HG02678 (cell line): ENCODE measurements around the gene PPP2R3A.
"Not testable (repeated sequence)": the region's sequence is repeated elsewhere in the genome, so short reads cannot be mapped to it uniquely, and the experiment has no call there.

Experiments
- ATAC-seq: cut with Tn5 transposase; IDR thresholded peaks from one replicate; pipeline ENCODE4 v1.9.1; 2021; ENCODE audit warnings: mild to moderate bottlenecking, moderate library complexity; ENCODE audit not compliant: unreplicated experiment

PPP2R3A gene

DNA sequence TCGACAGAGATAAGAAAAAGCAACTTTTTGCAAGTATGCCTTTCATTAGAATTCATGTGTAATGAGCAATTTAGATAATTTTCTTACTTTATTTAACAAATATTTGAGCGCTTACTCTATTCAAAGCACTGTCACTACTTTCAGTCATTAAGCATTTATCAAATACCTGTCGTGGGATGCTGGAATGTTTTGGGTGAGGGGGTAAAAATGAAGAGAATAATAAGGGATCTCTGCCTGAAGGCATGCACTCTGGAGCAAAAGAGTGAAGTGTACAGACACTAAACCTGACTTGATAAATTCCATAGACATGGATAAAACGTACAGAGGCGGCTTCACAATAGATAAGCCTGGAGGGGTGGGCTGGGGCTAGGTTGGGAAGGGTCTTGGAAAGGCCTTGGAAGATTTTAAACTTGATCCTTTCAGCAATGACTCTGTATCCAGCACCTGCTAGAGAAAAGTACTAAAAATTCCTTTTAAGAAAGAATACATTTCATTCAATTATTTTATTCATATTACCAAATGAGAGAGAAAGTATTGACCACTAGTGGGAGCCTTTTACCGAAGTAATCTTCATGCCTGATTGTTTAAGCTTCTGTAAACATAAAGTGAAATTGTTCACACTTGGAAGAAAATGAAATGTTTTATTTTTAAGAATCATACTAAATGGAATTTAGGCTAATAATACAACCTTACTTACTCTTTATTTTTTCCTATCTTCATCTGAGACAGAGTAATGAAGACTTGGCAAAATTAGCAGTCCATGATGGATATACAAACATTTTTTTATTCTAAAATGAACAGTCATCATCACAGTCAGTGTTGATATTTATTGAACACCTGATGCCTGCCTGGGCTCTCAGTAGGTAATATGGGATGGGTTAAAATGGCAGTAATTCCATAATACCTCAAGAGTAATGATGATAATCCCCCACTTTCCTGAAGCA, 113.2 kb downstream of the PPP2R3A start:
- no peak for ATAC-seq

DNA sequence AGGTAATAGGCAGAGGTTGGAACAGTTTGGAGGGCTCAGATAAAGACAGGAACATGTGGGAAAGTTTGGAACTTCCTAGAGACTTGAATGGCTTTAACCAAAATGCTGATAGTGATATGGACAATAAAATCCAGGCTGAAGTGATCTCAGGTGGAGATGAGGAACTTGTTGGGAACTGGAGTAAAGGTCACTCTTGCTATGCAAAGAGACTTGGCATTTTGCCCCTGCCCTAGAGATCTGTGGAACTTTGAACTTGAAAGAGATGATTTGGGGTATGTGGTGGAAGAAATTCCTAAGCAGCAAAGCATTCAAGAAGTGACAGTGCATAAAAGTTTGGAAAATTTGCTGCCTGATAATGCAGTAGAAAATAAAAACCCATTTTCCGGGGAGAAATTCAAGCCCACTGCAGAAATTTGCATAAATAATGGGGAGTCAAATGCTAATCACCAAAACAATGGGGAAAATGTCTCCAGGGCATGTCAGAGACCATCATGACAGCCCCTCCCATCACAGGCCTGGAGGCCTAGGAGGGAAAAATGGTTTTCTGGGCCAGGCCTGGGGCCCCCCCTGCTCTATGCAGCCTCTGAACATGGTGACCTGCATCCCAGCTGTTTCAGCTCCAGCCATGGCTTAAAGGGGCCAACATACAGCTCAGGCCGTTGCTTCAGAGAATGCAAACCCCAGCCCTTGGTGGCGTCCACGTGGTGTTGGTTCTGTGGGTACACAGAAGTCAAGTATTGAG, 118.3 kb downstream of the PPP2R3A start:
- not testable (repeated sequence) for ATAC-seq

GRCh38 chr3:136085067-136085466, 119.5 kb downstream of the PPP2R3A start:
- ATAC-seq = not testable (repeated sequence)

GRCh38 chr3:136093771-136094170, 128.2 kb downstream of the PPP2R3A start:
- no peak for ATAC-seq

- no peak for ATAC-seq
These were observed 139.5 kb downstream of the PPP2R3A start for GRCh38 chr3:136105044-136105443.

DNA sequence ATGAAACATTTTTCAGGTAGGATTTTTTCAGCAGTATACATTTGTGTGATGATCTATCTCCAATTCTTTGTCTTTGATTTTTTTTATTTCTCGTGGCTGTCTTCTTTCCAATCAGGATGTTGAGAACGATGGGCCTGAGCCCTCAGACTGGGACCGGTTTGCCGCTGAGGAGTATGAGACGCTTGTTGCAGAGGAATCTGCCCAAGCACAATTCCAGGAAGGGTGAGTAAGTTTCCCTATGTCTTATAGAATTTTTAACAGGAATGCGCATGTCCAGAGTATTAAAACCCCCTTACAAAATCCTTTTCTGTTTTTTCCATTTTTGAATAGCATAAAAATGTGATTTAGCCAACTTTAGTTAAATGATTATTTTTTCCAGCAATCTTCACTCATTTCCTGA, 140.6 kb downstream of the PPP2R3A start:
- no peak for ATAC-seq

- peak; percentile 97 for ATAC-seq
These were observed 144.0 kb downstream of the PPP2R3A start for GRCh38 chr3:136109499-136109898.

- ATAC-seq = no peak
These were observed 145.0 kb downstream of the PPP2R3A start for GRCh38 chr3:136110481-136110880.

- ATAC-seq = no peak
These were observed 148.9 kb downstream of the PPP2R3A start for GRCh38 chr3:136114421-136114820.

GRCh38 chr3:136119332-136119731, 153.8 kb downstream of the PPP2R3A start:
- not testable (repeated sequence) for ATAC-seq

DNA sequence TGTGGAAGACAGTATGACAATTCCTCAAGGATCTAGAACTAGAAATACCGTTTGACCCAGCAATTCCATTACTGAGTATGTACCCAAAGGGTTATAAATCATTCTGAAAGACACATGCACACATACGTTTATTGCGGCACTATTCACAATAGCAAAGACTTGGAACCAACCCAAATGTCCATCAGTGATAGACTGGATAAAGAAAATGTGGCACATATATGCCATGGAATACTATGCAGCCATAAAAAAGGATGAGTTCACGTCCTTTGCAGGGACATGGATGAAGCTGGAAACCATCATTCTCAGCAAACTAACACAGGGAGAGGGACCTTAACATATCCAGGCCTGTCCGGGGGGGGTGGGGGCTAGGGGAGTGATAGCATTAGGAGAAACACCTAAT, 154.3 kb downstream of the PPP2R3A start:
- ATAC-seq = not testable (repeated sequence)

DNA sequence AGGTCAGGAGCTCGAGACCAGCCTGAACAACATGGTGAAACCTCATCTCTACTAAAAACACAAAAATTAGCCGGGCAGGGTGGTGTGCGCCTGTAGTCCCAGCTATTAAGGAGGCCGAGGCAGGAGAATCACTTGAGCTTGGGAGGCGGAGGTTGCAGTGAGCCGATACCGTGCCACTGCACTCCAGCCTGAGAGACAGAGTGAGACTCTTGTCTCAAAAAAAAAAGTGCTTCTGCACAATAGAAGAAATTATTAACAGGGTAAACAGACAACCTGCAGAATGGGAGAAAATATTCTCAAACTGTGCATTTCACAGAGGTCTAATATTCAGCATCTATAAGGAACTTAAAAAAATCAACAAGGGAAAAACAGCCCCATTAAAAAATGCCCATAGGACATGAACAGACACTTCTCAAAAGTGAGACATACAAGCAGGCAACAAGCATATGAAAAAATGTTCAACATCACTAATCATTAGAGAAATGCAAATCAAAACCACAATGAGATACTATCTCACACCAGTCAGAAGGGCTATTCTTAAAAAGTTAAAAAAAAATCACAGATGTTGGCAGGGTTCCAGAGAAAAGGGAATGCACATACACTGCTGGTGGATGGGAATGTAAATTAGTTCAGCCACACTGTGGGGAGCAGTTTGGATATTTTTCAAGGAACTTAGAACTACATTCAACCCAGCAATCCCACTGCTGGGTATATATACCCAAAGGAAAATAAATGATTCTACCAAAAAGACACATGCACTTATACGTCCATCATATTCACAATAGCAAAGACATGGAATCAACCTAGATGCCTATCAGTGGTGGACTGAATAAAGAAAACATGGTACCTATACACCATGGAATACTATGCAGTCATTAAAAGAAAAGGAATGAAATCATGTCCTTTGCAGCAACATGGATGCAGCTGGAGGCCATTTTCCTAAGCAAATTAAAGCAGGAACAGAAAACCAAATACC, 155.1 kb downstream of the PPP2R3A start:
- peak; percentile 72 for ATAC-seq

GRCh38 chr3:136122006-136122405, 156.5 kb downstream of the PPP2R3A start:
- no peak for ATAC-seq

DNA sequence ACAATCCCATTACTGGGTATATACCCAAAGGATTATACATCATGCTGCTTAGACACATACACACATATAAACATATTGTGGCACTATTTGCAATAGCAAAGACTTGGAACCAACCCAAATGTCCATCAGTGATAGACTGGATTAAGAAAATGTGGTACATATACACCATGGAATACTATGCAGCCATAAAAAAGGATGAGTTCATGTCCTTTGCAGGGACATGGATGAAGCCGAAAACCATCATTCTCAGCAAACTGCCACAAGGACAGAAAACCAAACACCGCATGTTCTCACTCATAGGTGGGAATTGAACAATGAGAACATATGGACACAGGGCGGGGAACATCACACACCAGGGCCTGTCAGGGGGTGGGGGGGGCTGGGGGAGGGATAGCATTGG, 166.1 kb downstream of the PPP2R3A start:
- not testable (repeated sequence) for ATAC-seq

- no peak for ATAC-seq
These were observed 168.6 kb downstream of the PPP2R3A start for GRCh38 chr3:136134091-136134490.

DNA sequence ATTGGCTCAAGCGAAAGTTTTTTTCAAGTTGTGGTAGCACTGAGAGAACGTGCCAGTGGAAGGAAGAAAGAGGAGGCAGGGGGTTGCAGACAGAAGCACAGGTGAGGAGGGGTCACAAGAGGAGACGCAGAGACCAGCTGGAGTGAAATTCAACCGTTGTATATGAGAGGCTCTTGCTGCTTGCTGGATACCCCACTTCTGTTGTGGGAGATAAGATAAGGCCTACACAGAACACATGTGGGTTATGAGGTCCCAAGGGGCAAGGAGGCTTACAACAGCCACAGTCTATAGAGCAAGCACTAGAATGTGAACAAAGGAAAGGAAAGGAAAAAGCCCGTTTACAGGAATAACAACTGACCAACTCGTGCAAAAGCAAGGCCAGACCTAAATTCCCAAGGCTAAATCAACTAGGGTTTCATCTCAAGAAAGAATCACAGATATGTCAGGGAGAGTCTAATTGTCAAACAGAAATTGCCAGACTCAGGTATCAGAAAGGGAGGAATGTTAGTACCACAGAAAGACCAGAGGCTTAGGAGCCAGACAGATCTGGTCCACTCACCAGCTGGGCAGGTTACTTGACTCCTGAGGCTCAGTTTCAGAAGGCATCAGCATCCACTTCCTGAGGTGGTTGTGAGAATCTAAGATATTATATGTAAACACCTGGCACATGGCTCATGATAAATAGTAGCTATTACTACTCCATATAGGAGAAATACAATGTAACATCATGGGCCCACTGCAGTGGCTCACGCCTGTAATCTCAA, 169.7 kb downstream of the PPP2R3A start:
- no peak for ATAC-seq

- no peak for ATAC-seq
These were observed 170.9 kb downstream of the PPP2R3A start for GRCh38 chr3:136136454-136136853.

- ATAC-seq = no peak
These were observed 175.8 kb downstream of the PPP2R3A start for GRCh38 chr3:136141291-136141785.

- ATAC-seq = no peak
These were observed 176.4 kb downstream of the PPP2R3A start for GRCh38 chr3:136141891-136142290.

- ATAC-seq = no peak
These were observed 177.1 kb downstream of the PPP2R3A start for GRCh38 chr3:136142592-136142991.
